ENCODE data around the gene NCAPH2. TPM values are rescaled to one million over a fixed set of nuclear protein-coding genes. Genes with fewer than 3 reads are reported as not detected.

Gene NCAPH2
- total RNA-seq, 2 donors from 2014 or later, result 30.6 to 35.9 TPM

DNA sequence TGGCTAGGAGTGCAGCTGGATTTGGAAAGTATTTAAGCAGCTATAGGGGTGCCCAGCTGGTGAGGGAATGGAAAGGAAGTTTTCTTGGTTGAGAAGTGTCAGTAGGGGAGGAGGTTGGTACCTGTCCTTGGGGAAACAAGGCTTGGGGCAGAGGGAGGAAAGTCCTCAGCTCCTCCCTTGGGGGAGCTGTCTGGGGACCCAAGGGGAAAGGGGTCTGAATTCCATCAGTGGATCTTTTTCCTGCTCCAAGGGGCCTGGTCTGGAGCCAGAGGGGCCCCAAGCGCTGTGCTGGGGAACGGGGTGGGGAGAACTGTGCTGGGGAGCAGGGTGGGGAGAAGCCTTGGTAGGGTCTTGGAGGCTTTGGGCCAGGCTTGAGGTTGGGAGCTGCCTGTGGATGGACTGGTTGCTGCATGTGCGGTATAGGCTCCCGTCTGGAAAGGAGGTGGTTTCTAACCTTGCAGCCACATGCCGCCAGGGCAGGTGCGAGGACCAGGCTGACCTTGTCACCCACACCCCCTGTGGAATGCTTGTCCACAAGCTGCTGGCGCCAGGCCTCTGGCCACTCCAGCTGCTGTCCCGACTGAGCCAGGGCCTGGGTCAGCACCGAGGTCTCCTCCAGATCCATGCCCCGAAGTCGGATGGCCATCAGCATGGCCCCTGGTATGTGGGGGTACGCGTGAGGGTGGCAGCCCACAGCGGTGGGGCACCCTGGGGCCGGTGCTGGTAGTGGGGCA is 20.8 kb downstream of the NCAPH2 start:
- H3K27me3 ChIP-seq, result peaks cover 0 to 21% of the 10 kb centered on the region in 2 donors
- intact Hi-C loops (cut with DNase I), result no loop called here

DNA sequence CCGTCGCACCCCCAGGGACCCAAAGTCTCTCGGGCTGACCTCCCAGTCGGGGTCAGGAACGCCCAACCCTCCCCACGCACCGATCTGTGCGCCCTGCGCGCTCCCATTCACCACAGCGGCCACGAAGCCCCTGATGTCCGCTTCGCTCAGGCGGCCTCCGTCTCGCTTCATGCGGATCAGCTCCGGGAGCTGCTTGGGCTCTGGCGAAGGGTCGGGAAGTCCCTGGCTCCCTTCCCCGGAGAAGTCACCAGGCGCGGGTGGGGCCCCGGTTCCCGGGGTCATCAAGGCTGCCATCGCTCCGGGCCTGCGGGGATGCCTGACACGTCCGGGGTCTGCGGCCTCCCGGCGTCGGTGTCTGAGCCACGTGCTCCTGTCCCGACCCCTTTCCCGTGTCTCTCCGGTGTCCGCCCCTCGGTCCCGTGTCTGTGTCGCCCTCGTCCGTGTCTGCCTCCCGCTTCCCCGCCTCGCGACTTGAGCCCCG is 21.4 kb downstream of the NCAPH2 start:
- no peaks in the 10 kb centered on the region for H3K36me3 ChIP-seq (replicated peaks in 1 of 2; ENCODE audit: insufficient read depth in 1 of 2, low read depth in 2 of 2)
- TF ChIP-seq POLR2A (IDR thresholded peaks at IDR 0.05), result peak in 1 of 3 donors; percentile 18
- TF ChIP-seq, protein P1, sequence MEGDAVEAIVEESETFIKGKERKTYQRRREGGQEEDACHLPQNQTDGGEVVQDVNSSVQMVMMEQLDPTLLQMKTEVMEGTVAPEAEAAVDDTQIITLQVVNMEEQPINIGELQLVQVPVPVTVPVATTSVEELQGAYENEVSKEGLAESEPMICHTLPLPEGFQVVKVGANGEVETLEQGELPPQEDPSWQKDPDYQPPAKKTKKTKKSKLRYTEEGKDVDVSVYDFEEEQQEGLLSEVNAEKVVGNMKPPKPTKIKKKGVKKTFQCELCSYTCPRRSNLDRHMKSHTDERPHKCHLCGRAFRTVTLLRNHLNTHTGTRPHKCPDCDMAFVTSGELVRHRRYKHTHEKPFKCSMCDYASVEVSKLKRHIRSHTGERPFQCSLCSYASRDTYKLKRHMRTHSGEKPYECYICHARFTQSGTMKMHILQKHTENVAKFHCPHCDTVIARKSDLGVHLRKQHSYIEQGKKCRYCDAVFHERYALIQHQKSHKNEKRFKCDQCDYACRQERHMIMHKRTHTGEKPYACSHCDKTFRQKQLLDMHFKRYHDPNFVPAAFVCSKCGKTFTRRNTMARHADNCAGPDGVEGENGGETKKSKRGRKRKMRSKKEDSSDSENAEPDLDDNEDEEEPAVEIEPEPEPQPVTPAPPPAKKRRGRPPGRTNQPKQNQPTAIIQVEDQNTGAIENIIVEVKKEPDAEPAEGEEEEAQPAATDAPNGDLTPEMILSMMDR (IDR thresholded peaks at IDR 0.05), result no peak
- DNase-seq, result no peak
- 18 to 60% methylated on average over 2 to 50 of the region's 50 CpGs for WGBS, 2 donors
- H3K9me3 ChIP-seq, result no peaks in the 10 kb centered on the region
- peak overlapping the region; percentile 70 to 90 (median 82) for H3K27ac ChIP-seq
- H3K4me3 ChIP-seq, result no peak overlapping the region
- no peak for ATAC-seq
- intact Hi-C loops (cut with DNase I), result no loop called here
- peaks cover 61% of the 10 kb centered on the region for H3K4me1 ChIP-seq
- H3K27me3 ChIP-seq, result peaks cover 0 to 21% of the 10 kb centered on the region in 2 donors

More for the DNA sequence above, 20.8 kb downstream of the NCAPH2 start:
- 54 to 70% methylated on average over 8 to 14 of the region's 15 CpGs for WGBS, 2 donors
- Histone ChIP-seq H3K4me1 (peaks cover 68% of the 10 kb centered on the region), H3K9me3 (no peaks in the 10 kb centered on the region), H3K4me3 (no peak overlapping the region), H3K36me3 (replicated peaks in 1 of 2; ENCODE audit: insufficient read depth in 1 of 2, low read depth in 2 of 2) (no peaks in the 10 kb centered on the region), H3K27ac (peak overlapping the region in 2 of 4 donors; percentile 85 to 90)
- ATAC-seq (no peak), DNase-seq (no peak)
- TF ChIP-seq, protein P1 (IDR thresholded peaks at IDR 0.05), result no peak
- no peak for TF ChIP-seq POLR2A (IDR thresholded peaks at IDR 0.05)

- H3K27ac ChIP-seq, result peak within 1 kb of the TSS; percentile 70 to 90 (median 82)
- H3K27me3 ChIP-seq, result peaks cover 0 to 21% of the 10 kb centered on the region in 2 donors
- no peak within 1 kb of the TSS for H3K4me3 ChIP-seq
- no peaks in the 10 kb centered on the region for H3K36me3 ChIP-seq (replicated peaks in 1 of 2; ENCODE audit: insufficient read depth in 1 of 2, low read depth in 2 of 2)
- whole genome bisulfite sequencing, 2 donors, result 3% methylated on average over 74 of the region's 92 CpGs; no CpG with 5 or more reads in 1 of the 2 donors
- TF ChIP-seq, protein P1 (IDR thresholded peaks at IDR 0.05), result no peak
- TF ChIP-seq POLR2A (IDR thresholded peaks at IDR 0.05), result peak; percentile 16 to 43 (median 31)
- H3K9me3 ChIP-seq, result no peaks in the 10 kb centered on the region
- intact Hi-C loops (cut with DNase I), result no loop called here
- H3K4me1 ChIP-seq, result peaks cover 56% of the 10 kb centered on the region
- peak; percentile 63 to 80 (median 72) for DNase-seq
- peak; percentile 17 for ATAC-seq
Measured at GRCh38 chr22:50529897-50530579, 22.0 kb downstream of the NCAPH2 start, which contains the start of gene TYMP. Gene TYMP (minus strand): TSS chr22:50530012. CDS start chr22:50529709, 303 bp downstream.

- Histone ChIP-seq H3K36me3 (replicated peaks in 1 of 2; ENCODE audit: insufficient read depth in 1 of 2, low read depth in 2 of 2) (no peaks in the 10 kb centered on the region), H3K27me3 (peaks cover 0 to 21% of the 10 kb centered on the region in 2 donors), H3K4me3 (no peak overlapping the region), H3K9me3 (no peaks in the 10 kb centered on the region), H3K4me1 (peaks cover 54% of the 10 kb centered on the region), H3K27ac (peak overlapping the region; percentile 70 to 90 (median 82))
- intact Hi-C loops (cut with DNase I), result no loop called here
- ATAC-seq (no peak), DNase-seq (peak in 1 of 4 donors; percentile 43)
- WGBS, 2 donors, result 4% methylated on average over 21 of the region's 21 CpGs; no CpG with 5 or more reads in 1 of the 2 donors
- TF ChIP-seq POLR2A (IDR thresholded peaks at IDR 0.05), result peak in 1 of 3 donors; percentile 19
- TF ChIP-seq, protein P1 (IDR thresholded peaks at IDR 0.05), result no peak
Measured at GRCh38 chr22:50530580-50530876, 22.5 kb downstream of the NCAPH2 start.
